Measurements from ENCODE around the gene DNAJC21. TPM values are rescaled to one million over a fixed set of nuclear protein-coding genes. Genes with fewer than 3 reads are reported as not detected.

DNAJC21 gene
- total and polyA plus RNA-seq, 9 of the 15 experiments (the other 6 are each of a cell fraction or from before 2014, with no cell fraction given), result 26.6 to 105 (median 70.7) TPM

GRCh38 chr5:34982823-34983222, 53.5 kb downstream of the DNAJC21 start (continued):
- TF ChIP-seq MAX (CRISPR knock-in tag; IDR thresholded peaks at IDR 0.05), result no peak
- TF ChIP-seq EGR1 (conservative IDR thresholded peaks at IDR 0.05), result no peak
- TF ChIP-seq ATF6 (CRISPR knock-in tag; IDR thresholded peaks at IDR 0.05), result no peak
- TF ChIP-seq, protein P1, sequence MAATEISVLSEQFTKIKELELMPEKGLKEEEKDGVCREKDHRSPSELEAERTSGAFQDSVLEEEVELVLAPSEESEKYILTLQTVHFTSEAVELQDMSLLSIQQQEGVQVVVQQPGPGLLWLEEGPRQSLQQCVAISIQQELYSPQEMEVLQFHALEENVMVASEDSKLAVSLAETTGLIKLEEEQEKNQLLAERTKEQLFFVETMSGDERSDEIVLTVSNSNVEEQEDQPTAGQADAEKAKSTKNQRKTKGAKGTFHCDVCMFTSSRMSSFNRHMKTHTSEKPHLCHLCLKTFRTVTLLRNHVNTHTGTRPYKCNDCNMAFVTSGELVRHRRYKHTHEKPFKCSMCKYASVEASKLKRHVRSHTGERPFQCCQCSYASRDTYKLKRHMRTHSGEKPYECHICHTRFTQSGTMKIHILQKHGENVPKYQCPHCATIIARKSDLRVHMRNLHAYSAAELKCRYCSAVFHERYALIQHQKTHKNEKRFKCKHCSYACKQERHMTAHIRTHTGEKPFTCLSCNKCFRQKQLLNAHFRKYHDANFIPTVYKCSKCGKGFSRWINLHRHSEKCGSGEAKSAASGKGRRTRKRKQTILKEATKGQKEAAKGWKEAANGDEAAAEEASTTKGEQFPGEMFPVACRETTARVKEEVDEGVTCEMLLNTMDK (IDR thresholded peaks at IDR 0.05; ENCODE audit: borderline replicate concordance, insufficient read depth, low read depth, low read length, poor library complexity, severe bottlenecking), result no peak

GRCh38 chr5:34986965-34987364, 57.6 kb downstream of the DNAJC21 start:
- Histone ChIP-seq H3K9me1 (ENCODE audit: control insufficient read depth, insufficient read depth, low read length) (no peaks in the 10 kb centered on the region), H3K27me3 (ENCODE audit: control insufficient read depth in 2 of 2, insufficient read depth in 2 of 2, low read length in 2 of 2) (peaks cover 0 to 8% of the 10 kb centered on the region in 2 experiments; a peak in 1 of 5 replicates), H3K9me3 (replicated peaks; ENCODE audit: control insufficient read depth, insufficient read depth, low read depth, low read length) (peaks cover 5% of the 10 kb centered on the region; the same call in 1 of the 2 replicates), H3K4me2 (ENCODE audit: insufficient read depth, low read length) (no peak overlapping the region), H3K79me2 (ENCODE audit: control insufficient read depth, insufficient read depth, low read length) (no peaks in the 10 kb centered on the region), H2AFZ (ENCODE audit: low read depth, low read length) (no peak overlapping the region), H3K36me3 (ENCODE audit: control insufficient read depth, insufficient read depth, low read length) (no peaks in the 10 kb centered on the region), H4K20me1 (replicated peaks; ENCODE audit: control insufficient read depth, insufficient read depth, low read length) (no peaks in the 10 kb centered on the region), H3K4me1 (replicated peaks in 1 of 2; ENCODE audit: control insufficient read depth in 2 of 2, insufficient read depth in 2 of 2, low read length in 2 of 2) (no peaks in the 10 kb centered on the region), H3K9ac (ENCODE audit: insufficient read depth in 1 of 2, low read depth in 2 of 2, low read length in 2 of 2) (no peak overlapping the region), H3K4me3 (no peak overlapping the region), H3K27ac (ENCODE audit: extremely low read depth, low read depth, low read length) (no peak overlapping the region)
- FAIRE-seq (no peak), ATAC-seq (no peak), DNase-seq (ENCODE audit: extremely low read depth in 1 of 4, low spot score in 3 of 4) (no peak)
- in situ Hi-C loops (cut with MboI), result no loop called here
- WGBS (ENCODE audit: insufficient coverage, low coverage, missing lambda C conversion rate), result 0% methylated on average over 1 of the region's 1 CpG
- no TSS peak for BruUV-seq (replicated peaks)
- CTCF ChIA-PET (ENCODE audit: low intra/inter-chr PET ratio), result no interaction called here
- POLR2A ChIA-PET, result no interaction called here
- intact Hi-C loops (cut with micrococcal nuclease), result no loop called here
- TF ChIP-seq ZNF511 (CRISPR knock-in tag; IDR thresholded peaks at IDR 0.05) (no peak), CBX3 (IDR thresholded peaks at IDR 0.05; ENCODE audit: borderline replicate concordance in 1 of 2, low read length in 2 of 2) (0 out of 3 replicates have a peak, but pooled peaks of 1 of the 2 experiments have one; percentile 19)
